HG02571 (cell line): Measurements from ENCODE around the gene DDX54.

Experiments used
- ATAC-seq: cut with Tn5 transposase; IDR thresholded peaks from one replicate; pipeline ENCODE4 v1.9.1; 2021; ENCODE audit warnings: mild to moderate bottlenecking, moderate library complexity; ENCODE audit not compliant: unreplicated experiment

Gene DDX54

DNA sequence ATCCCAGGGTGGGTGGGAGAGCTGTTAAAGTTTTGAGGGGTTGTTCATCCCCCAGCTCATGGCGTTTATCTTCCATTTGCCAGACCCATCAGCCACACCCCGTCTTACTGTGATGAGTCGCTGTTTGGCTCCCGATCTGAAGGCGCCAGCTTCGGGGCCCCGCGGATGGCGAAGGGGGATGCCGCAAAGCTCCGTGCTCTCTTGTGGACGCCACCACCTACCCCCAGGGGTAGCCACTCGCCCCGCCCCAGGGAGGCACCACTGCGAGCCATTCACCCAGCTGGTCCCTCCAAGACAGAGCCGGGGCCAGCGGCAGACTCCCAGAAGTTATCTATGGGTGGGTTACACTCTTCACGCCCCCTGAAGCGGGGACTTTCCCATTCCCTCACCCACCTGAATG lies 5.9 kb upstream of the DDX54 start:
- no peak for ATAC-seq

DNA sequence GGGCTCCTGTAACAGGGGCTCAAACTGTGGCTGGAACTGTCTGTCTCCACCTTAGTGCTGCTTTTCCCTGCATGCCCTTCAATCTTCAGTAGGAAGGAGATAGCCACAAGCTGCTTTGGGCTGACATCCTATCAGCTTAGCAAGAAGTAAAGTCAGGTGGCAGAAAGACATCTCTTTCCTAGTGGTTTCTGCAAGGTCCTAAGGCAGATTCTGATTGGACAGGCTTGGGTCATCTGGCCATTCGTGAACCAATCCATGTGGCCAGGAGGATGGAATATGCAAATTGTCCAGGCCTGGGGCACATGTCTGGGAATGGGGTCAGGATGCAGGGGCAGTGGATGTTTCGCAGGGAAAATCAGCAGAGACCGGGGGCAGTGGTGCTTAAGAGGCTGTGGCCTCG lies 5.5 kb upstream of the DDX54 start:
- ATAC-seq, result no peak

DNA sequence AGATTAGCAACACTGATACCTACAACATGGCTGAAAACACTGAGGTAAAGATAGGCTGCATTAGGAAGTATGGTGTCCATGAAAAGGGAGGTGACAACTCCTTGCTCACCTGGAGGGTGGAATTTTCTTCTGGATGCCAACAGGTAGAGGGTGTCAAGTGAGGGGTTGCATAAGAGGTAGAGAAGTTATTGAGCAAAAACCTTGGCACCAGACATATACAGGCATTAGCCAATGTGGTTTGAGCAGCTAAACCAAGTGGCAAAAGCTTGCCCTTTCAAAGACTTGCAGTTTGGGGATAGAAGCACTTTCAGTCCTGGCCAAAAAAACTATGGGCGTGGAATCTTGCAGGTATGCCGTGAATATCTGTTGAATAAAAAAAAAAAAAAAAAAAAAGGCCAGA lies 4.1 kb upstream of the DDX54 start:
- ATAC-seq, result no peak

DNA sequence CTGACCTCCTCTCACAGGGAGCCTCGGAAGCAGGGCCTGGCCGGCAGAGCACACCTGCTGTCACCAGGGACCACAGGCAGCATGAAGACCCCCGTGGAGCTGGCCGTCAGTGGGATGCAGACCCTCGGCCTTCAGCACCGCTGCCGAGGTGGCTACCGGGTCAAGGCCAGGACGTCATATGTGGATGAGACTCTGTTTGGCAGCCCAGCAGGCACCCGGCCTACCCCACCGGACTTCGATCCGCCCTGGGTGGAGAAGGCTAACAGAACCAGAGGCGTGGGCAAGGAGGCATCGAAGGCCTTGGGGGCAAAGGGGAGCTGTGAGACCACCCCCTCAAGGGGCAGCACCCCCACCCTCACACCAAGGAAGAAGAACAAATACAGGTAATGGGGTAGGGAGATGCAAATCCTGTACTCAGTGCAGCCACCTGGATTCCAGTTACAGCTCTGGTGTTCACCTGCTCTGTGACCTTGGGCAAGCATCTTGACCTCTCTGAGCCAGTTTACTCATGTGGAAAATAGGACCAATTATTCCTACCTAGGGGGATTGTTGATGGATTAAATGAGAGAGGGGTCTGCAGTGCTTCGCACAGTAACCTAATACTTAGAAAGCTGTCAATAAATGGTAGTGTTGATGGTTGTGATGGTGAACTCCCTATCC lies 1.5 kb upstream of the DDX54 start:
- no peak for ATAC-seq

DNA sequence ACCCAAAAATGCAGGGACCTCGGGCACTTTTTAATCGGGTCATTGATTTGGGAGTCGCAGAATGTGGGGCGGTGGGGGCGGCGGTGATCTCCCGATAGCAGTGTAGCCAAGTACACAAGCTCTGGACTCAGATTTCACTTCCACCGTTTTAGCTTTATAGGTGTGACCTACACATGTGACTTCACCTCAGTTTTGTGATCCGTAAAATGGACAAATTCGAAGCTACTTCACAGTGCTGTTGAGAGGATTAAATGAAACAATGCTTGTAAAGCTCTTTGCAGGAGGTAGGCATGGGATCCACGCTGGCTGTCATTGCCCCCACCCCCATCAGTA lies 721 bp upstream of the DDX54 start:
- no peak for ATAC-seq

DNA sequence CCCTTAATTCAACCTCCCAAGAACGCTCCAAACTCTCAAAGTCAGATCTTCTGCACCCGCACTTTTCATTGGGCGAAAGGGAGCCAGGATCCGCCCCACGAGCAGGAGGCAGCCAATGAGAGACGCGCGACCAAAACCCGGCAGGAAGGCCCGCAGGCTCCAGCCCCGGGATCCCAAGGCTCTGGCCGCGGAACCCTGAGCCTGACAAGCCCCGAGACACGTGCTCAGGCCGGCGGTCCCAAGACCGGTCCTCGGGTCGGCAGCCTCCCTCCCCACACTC lies 438 bp downstream of the DDX54 start:
- peak; percentile 80 for ATAC-seq

DNA sequence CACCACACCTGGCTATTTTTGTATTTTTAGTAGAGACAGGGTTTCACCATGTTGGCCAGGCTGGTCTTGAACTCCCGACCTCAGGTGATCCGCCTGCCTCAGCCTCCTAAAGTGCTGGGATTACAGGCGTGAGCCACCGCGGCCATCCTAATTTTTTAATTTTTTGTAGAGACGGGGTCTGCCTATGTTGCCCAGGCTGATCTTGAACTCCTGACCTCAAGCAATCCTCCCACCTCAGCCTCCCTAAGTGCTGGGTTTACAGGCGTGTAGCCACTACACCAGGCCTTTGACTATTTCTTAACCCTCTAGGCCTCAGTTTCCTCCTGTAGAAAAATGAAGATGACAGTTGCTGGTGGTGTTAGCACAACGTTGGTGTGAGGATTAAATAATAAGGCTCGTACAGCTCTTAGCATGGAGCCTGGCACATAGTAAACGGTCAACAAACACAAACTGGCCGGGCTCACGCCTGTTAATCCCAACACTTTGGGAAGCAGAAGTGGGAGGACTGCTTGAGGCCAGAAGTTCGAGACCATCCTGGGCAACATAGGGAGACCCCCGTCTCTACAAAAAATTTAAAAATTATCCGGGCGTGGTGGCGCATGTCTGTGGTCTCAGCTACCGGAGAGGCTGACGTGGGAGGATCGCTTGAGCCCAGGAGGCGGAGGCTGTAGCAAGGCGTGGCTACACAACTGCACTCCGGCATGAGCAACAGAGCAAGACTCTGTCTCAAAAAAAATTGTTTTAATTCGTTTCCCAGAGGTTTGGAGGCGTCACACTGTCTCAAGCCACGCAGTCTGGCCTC lies 979 bp downstream of the DDX54 start:
- ATAC-seq, result peak; percentile 48

DNA sequence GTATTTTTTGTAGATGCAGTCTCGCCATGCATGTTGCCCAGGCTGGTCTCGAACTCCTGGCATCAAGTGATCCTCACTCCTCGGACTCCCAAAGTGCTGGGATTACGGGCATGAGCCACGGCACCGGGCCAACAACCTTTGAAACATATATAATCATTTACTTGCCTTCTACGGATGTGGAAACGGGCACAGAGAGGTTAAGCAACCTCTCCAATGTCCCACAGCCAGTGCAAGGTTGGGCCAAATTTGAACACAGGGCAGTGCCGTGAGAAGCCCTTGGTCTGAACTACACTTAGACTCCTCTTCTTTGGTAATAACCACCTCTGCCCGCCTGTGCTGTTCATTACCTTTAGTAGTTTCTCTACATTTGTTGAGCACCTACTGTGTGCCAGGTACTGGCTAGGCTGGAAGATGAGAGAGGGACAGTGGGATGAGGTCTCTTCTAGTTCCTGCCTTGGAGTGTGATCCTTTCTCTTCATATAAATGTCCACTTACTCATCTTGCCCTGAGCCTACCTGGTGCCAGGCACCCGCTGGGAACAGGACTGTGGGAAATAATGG lies 2.2 kb downstream of the DDX54 start:
- no peak for ATAC-seq

DNA sequence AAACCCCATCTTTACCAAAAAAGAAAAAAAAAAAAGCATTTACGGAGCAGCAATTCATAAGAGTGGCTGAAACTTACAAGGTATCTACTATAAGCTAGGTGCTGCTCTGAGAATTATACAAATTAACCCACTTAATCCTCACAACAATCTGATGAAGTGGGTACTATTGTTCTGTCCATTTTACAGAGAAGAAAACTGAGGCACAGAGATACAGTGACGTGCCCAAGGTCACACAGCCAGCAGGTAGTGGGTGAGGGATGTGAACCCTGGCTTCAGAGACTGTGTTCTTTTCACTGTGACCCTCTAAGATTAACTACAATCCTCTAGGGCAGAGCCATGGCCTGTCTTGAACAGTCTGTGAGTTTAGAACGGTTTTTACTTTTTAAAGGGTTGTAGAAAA lies 3.3 kb downstream of the DDX54 start:
- no peak for ATAC-seq

DNA sequence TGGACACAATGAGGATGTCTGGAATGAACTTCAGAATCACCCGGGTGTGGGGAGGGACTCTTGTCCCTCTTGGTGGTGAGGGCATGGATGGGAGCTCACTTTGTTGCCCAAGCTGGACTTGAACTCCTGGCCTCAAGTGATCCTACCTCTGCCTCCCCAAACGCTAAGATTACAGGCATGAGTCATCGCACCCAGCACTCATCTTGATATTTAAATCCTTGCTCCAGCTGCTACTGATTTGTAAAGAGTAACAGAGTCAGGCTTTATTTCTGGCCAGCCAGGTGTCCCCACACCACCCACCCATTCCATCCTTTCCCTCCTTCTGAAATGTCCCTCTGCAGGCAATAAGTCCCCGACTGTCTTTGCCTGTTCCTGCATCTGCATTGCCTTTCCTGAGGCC lies 4.9 kb downstream of the DDX54 start:
- ATAC-seq, result no peak

DNA sequence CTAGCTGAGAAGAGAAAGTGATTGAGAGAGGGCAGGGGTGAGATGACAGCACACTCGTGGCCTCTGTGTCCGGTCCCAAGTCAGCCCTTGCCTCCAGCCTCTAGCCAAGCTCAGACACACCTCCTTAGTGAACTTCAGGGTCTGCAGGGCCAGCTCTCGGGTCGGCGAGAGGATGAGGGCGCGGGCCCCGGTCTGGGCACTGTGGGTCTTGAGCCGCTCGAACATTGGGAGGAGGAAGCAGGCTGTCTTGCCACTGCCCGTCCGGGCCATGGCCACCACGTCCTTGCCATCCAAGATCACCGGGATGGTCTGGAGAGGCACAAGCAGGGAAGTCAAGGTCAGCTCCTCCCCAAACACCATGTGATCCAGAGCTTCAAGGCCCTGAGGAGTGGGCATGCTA lies 6.3 kb downstream of the DDX54 start:
- ATAC-seq, result no peak

DNA sequence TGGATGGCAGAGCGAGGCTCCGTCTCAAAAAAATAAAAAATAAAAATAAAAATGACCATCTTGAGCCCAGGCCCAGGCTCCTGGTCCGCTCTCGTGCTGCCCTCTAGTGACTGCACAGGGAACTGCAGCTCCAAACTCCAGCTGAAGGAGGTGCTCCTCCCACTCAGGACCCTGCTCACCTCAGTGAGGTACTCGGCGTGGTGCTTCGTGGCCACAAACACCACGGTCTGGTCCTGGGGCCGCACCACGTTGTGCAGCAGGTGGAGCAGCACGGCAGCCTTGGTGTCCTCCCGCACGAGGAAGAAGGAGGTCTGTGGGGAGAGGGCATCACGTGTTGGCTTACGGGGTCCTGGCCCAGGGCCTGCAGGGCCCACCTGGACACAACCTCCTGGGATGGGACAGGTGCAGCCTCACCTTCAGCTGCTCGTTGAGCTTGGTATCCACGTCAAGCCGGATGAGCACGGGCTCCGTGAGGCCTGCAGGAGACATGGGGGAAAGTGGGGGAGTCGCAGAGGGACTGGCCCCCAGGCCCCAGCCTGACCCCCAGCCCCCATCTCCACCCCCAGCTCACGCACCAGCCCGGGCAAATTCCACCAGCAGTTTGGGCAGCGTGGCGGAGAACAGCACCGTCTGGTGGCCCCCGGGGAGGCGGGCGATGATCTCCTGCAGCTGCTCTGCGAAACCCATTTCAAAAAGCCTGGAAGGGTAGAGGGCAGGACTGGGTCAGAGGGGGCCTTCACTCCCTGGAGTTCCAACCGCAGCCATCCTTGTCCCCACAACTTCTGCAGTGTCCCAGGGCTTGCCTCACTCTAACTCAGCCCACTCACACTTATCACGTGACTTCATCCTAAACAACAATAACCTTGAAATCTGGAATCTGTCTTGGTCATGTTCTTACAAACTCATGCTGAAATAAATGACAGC lies 10.6 kb downstream of the DDX54 start:
- no peak for ATAC-seq

DNA sequence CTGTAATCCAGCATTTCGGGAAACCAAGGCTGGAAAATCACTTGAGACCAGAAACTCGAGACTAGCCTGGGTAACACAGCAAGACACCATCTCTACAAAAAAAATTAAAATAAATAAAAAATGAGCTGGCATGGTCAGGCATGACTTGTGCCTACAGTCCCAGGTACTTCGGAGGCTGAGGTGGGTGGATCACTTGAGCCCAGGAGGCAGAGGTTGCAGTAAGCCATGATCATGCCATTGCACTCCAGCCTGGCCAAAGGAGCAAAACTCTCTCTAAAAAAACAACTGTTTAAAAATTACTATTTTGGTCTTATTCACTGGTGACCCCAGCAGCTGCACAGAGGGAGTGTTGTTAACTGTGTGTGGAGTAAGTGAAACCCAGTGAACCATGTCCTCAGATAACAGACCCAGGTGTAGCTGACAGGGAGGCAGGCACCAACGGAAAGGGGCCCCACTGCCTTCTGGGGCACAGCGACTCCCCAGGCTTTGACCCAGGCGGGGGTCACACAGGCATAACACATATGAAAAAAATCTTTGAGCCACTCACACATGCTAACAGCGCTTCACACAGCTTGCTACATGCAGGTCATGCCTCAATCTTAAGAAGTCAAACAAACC lies 12.1 kb downstream of the DDX54 start:
- ATAC-seq, result no peak

DNA sequence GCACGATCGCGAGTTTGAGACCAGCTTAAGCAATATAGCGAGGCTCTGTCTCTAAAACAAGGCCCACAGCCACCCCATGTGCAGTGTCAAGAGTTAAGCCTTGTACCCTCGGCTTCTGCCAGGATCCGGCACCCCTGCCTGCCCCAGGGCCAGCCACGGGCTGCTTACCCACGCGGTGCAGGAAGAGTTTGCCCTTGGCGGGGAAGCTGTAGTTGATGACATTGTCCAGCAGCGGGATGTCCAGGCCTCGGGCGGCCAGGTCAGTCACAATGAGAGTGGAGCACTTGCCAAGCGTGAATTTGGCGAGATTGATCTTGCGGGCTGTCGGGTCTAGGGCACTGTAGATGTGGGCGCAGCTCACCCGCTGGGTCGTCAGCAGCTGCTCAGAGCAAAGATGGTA lies 13.1 kb downstream of the DDX54 start:
- no peak for ATAC-seq

DNA sequence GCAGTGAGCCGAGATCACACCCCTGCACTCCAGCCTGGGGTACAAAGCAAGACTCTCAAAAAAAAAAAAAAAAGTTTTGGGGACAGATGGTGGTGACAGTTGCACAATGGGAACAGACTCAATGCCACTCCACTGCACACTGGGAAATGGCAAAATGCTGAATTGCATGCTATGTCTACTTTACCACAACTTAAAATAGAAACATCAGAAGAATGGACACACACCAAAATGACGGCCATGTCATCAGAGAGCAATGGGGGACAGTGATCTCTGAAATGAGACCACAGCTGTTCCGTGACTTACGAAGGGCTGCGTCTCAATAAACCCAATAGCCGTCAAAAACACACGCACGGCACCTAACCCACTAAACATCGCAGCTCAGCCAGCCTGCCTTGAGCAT lies 13.7 kb downstream of the DDX54 start:
- no peak for ATAC-seq

DNA sequence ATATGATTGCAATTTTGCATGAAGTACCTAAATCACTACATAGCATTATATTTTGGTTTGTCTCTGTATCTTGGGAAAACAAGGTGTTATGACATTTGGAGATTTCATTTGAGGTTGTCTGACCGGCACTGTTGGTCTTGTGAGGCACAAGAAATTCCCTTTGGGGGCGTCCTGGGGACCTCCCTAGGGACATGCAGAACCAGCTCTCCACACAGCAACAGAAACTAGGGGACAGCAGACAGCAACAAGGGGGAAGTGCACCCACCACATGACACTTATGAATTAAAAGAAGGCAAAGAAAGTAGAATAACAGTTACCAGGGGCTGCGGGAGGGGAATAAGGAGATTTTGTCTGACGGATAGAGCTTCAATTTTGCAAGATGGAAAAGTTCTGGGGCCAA lies 14.4 kb downstream of the DDX54 start:
- ATAC-seq, result no peak

DNA sequence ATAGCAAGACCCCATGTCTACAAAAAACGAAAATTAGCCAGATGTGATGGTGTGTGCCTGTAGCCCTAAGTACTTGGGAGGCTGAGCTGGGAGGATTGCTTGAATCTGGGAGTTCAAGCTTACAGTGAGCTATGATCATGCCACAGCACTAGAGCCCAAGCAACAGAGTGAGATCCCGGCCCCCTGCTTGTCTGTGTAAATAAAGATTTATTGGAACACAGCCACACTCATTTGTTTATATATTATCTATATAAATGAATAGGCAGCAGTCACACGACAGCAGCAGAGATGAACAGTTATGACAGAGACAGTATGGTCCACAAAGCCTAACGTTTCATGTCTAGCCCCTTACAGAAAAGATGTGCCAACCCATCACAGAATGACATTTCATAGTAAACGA lies 14.8 kb downstream of the DDX54 start:
- ATAC-seq, result no peak

DNA sequence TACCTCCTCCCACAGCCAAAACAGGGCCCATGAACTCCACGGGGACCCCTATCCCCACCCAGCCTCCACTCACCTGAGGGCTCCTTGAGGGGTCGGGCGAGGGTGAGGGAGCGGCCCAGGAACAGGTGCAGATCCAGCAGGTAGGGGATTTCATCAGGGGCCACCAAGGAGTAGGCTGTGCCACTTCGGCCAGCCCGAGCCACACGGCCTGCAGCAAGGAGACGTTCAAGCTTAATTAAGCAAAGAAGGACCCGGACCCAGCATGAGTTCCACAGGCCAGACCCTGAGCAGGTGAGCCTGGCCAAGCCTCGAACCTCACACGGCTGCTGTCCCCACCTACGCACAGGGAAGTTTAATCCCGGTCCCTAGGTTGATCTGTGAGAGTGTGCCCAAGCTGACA lies 15.6 kb downstream of the DDX54 start:
- no peak for ATAC-seq

DNA sequence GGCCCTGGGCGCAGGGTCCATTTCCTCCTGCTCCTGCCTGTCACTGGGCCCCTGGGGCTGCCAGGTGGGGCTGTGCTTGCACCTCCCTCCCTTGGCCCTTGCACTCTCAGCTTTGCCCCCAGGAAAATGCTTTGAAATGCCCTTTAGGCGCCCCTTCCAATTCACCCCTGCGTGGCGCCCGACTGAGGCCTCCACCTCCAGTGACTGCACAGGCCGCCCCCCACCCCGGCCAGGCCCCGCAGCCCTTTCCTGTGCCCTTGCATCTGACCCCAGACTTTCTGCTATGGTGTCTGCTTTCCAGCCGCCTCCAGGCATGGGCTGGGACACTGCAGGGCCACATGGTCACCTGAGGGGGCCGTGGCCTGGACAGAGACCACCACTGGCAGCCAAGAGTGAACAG lies 17.4 kb downstream of the DDX54 start:
- ATAC-seq, result no peak

DNA sequence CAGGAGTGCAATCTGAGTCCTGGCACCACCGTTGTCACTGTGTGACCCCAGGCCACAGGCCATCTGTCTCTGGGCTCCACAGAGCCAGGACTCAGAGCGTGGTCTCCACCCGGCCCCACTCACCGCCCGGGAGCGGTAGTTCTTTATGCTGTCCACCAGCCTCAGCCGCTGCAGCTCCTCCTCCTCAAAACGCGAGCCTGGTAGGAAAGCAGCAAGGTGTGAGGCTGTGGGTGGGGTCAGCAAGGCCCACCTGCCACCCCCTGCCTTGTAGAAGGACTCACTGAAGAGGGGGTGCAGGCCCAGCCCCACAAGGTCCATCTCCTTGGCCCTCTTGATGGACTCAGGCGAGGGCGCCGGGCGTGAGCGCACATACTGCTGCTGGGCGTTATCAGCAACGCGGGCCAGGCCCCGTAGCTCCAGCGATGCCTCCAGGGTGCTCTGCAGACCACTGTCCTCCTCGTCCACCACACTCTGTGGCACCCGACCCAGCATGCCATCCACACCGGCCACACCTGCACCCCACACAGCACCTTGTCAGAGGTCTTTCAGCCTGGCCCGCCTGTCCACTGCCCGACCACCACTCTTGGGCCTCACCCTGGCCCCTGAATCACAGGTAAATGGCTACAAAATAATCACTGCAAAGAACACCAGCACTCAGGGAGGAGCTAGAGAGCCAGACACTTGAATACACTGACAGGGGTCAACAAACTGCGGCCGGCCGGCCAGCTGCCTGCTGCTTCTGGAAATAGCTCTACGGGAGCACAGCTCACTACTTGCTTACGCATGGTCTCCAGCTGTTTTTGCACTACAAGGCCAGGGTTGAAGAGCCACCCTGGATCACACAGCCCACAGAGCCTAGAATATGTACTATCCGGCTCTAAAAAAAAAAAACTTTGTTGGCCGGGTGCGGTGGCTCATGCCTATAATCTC lies 19.5 kb downstream of the DDX54 start:
- ATAC-seq, result no peak
